Endothelial cell of umbilical vein (primary cell): ENCODE measurements around the gene SKOR2. TPM values are rescaled to one million over a fixed set of nuclear protein-coding genes. Genes with fewer than 3 reads are reported as not detected.

Source experiments
- BruUV-seq: library from RNA; stranded (reverse); fragments of 400-500 nt; replicated peaks from 2 replicates; lab custom pipeline; 2021; lab: Mats Ljungman, UMichigan
- CTCF ChIA-PET: fragments of 300-600, 350-600 bp; sonication (Branson Sonifier 250); formaldehyde crosslinking; loops from one replicate; lab custom pipeline; 2021; ENCODE audit warnings: antibody characterized with exemption, inconsistent platforms; lab: Charles Lee
- POLR2A ChIA-PET: fragments of 300-600, 350-600 bp; sonication (Branson Sonifier 250); formaldehyde crosslinking; loops from one replicate; lab custom pipeline; 2021; ENCODE audit warnings: antibody characterized with exemption, inconsistent platforms; lab: Charles Lee
- DNase-seq: peaks from one replicate; pipeline ENCODE4 v3.0.0-alpha.2; 2011; ENCODE audit warnings: low read depth, low spot score
- FAIRE-seq: peaks from 2 replicates; lab custom pipeline; 2011; peaks lifted over from hg19 to GRCh38; lab: Jason Lieb, UNC
- H2AFZ ChIP-seq: 2 replicates; pipeline ENCODE4 v1.6.0; 2012; ENCODE audit warnings: low read depth, low read length, control low read depth, inconsistent platforms
- H3K27ac ChIP-seq: 2 replicates; pipeline ENCODE4 v1.5.1; 2011; ENCODE audit warnings: low read depth, mild to moderate bottlenecking, control low read depth, low read length, moderate library complexity; ENCODE audit not compliant: insufficient read depth
- H3K27me3 ChIP-seq, 2 experiments: 2 replicates each; pipeline versions ENCODE4 v1.6.0 to v1.6.1; 2011; ENCODE audit warnings: low read length in 2 of 2, mixed read lengths in 1 of 2; ENCODE audit not compliant: control insufficient read depth in 2 of 2, insufficient read depth in 2 of 2
- H3K36me3 ChIP-seq, 2 experiments: 2 replicates in 1 of 2; 3 replicates in 1 of 2; pipeline ENCODE4 v1.5.1; 2011; ENCODE audit warnings: low read length in 2 of 2, mild to moderate bottlenecking in 1 of 2, moderate library complexity in 1 of 2; ENCODE audit not compliant: control insufficient read depth in 2 of 2, insufficient read depth in 2 of 2; ENCODE audit errors: extremely low read depth in 1 of 2
- H3K4me1 ChIP-seq: 3 replicates; pipeline ENCODE4 v1.5.1; 2011; ENCODE audit warnings: mild to moderate bottlenecking, low read length; ENCODE audit not compliant: control insufficient read depth, insufficient read depth; ENCODE audit errors: extremely low read depth
- H3K4me2 ChIP-seq: 2 replicates; pipeline ENCODE4 v1.6.1; 2011; ENCODE audit warnings: low read length, control low read depth, mixed read lengths; ENCODE audit not compliant: insufficient read depth
- H3K4me3 ChIP-seq, 3 experiments: fragments of 200-600 bp in 1 of 3; sonication (generic), shearing (Covaris generic) in 1 of 3; replicated peaks in 1 of 3; 2 replicates each; pipeline ENCODE4 v1.5.1; 2011 to 2016; ENCODE audit warnings: control low read depth in 3 of 3, low read length in 3 of 3, mild to moderate bottlenecking in 2 of 3, inconsistent platforms in 1 of 3, low read depth in 1 of 3, moderate library complexity in 1 of 3; ENCODE audit not compliant: insufficient read depth in 1 of 3
- H3K79me2 ChIP-seq: 2 replicates; pipeline ENCODE4 v1.6.0; 2012; ENCODE audit warnings: low read length, inconsistent platforms; ENCODE audit not compliant: control insufficient read depth, insufficient read depth
- H3K9ac ChIP-seq: replicated peaks from 2 replicates; pipeline ENCODE3; 2011; ENCODE audit warnings: low read length, control low read depth; ENCODE audit not compliant: insufficient read depth; ENCODE audit errors: extremely low read depth
- H3K9me1 ChIP-seq: replicated peaks from 3 replicates; pipeline ENCODE4 v1.6.0; 2011; ENCODE audit warnings: mild to moderate bottlenecking, low read length; ENCODE audit not compliant: control insufficient read depth, insufficient read depth; ENCODE audit errors: extremely low read depth
- H3K9me3 ChIP-seq: replicated peaks from 2 replicates; pipeline ENCODE4 v1.5.1; 2012; ENCODE audit warnings: low read length, inconsistent platforms; ENCODE audit not compliant: control insufficient read depth, insufficient read depth
- H4K20me1 ChIP-seq: replicated peaks from 2 replicates; pipeline ENCODE3; 2011; ENCODE audit warnings: mild to moderate bottlenecking, low read length; ENCODE audit not compliant: control insufficient read depth, insufficient read depth; ENCODE audit errors: extremely low read depth
- EZH2 ChIP-seq: IDR thresholded peaks from 2 replicates; pipeline ENCODE4 v1.6.1; 2012; ENCODE audit warnings: borderline replicate concordance, low read depth, mild to moderate bottlenecking, moderate library complexity, low read length, inconsistent platforms; ENCODE audit not compliant: severe bottlenecking
- FOS ChIP-seq: IDR thresholded peaks from 2 replicates; pipeline ENCODE4 v1.6.1; 2011; ENCODE audit warnings: mild to moderate bottlenecking, low read length, moderate library complexity, borderline replicate concordance; ENCODE audit not compliant: insufficient read depth
- GATA2 ChIP-seq: IDR thresholded peaks from 2 replicates; pipeline ENCODE4 v1.7.0; 2011; ENCODE audit warnings: low read depth, mild to moderate bottlenecking, moderate library complexity, mixed read lengths, low read length; ENCODE audit not compliant: insufficient read length, insufficient read depth
- JUN ChIP-seq: IDR thresholded peaks from 2 replicates; pipeline ENCODE4 v1.6.1; 2011; ENCODE audit warnings: borderline replicate concordance, low read depth; ENCODE audit not compliant: insufficient read length, insufficient read depth
- MYC ChIP-seq: IDR thresholded peaks from one replicate; pipeline ENCODE4 v1.6.1; 2011; ENCODE audit warnings: mild to moderate bottlenecking, low read depth, low read length
- POLR2A ChIP-seq: IDR thresholded peaks from 2 replicates; pipeline ENCODE4 v1.6.1; 2012; ENCODE audit warnings: low read depth, mild to moderate bottlenecking, control low read depth, low read length
- POLR2AphosphoS5 ChIP-seq: IDR thresholded peaks from 2 replicates; pipeline ENCODE4 v1.6.1; 2012; ENCODE audit warnings: low read depth, mild to moderate bottlenecking, control low read depth, low read length, moderate library complexity; ENCODE audit not compliant: insufficient read depth
- dilution Hi-C: fragments of 300-500 bp; cut with MboI; formaldehyde crosslinking; loops from one replicate; pipeline ENCODE4 v1.15.0; 2019; ENCODE audit warnings: low sequenced_read_pairs; ENCODE audit not compliant: extremely low pct_ligation_motif_present
- intact Hi-C: fragments of 100-400 bp; cut with micrococcal nuclease; formaldehyde crosslinking; loops from one replicate; pipeline ENCODE4 v1.10.0; 2022
- polyA plus RNA-seq, 4 experiments: library from polyadenylated mRNA; depleted of rRNA in 3 of 4; stranded (reverse) in 3 of 4; unstranded in 1 of 4; fragments of >200 nt; gene quantifications; 2 replicates each; pipeline versions ENCODE4 v1.2.1 to v1.2.3, GENCODE V29; 2011 to 2012; ENCODE audit warnings: missing spikeins in 1 of 4
- total RNA-seq: library from RNA; stranded (reverse); gene quantifications from 2 replicates; pipeline ENCODE4 v1.2.3, GENCODE V29; 2021
- TF ChIP-seq, protein P1 (sequence below), 2 donors: IDR thresholded peaks; 1 replicate in 1 of 2; 2 replicates in 1 of 2; pipeline ENCODE4 v1.5.1; 2011; ENCODE audit warnings: low read length in 2 of 2, mild to moderate bottlenecking in 2 of 2, moderate library complexity in 2 of 2, control low read depth in 1 of 2, inconsistent platforms in 1 of 2, low read depth in 1 of 2; ENCODE audit not compliant: insufficient read depth in 1 of 2; ENCODE audit errors: extremely low read depth in 1 of 2
- TF ChIP-seq, protein P2 (sequence below): IDR thresholded peaks from 2 replicates; pipeline ENCODE4 v1.6.1; 2011; ENCODE audit not compliant: insufficient read depth, insufficient read length

The SKOR2 gene
- total and polyA plus RNA-seq, 2 donors (not counting 3 experiments of a cell fraction or from before 2014, with no cell fraction given) = not detected

GRCh38 chr18:47244086-47244485 is 7.4 kb downstream of the SKOR2 start:
- H3K9me3 ChIP-seq = no peaks in the 10 kb centered on the region
- FAIRE-seq (no peak), DNase-seq (no peak)
- H3K9me1 ChIP-seq = no peaks in the 10 kb centered on the region
- no TSS peak for BruUV-seq
- H3K4me3 ChIP-seq = no peak overlapping the region
- ChIA-PET CTCF (no interaction called here), POLR2A (no interaction called here)
- no peaks in the 10 kb centered on the region for H3K36me3 ChIP-seq
- H4K20me1 ChIP-seq = no peaks in the 10 kb centered on the region
- dilution Hi-C loops = no loop called here
- H3K27ac ChIP-seq = no peak overlapping the region
- no peak overlapping the region for H2AFZ ChIP-seq
- no peaks in the 10 kb centered on the region for H3K79me2 ChIP-seq
- H3K4me2 ChIP-seq = no peak overlapping the region
- no peak overlapping the region for H3K9ac ChIP-seq
- H3K4me1 ChIP-seq = no peaks in the 10 kb centered on the region
- peaks cover 29 to 71% of the 10 kb centered on the region in 2 experiments for H3K27me3 ChIP-seq
- TF ChIP-seq MYC = no peak
- TF ChIP-seq POLR2AphosphoS5 = no peak
- TF ChIP-seq EZH2 = no peak
- no peak for TF ChIP-seq FOS
- TF ChIP-seq, protein P1, sequence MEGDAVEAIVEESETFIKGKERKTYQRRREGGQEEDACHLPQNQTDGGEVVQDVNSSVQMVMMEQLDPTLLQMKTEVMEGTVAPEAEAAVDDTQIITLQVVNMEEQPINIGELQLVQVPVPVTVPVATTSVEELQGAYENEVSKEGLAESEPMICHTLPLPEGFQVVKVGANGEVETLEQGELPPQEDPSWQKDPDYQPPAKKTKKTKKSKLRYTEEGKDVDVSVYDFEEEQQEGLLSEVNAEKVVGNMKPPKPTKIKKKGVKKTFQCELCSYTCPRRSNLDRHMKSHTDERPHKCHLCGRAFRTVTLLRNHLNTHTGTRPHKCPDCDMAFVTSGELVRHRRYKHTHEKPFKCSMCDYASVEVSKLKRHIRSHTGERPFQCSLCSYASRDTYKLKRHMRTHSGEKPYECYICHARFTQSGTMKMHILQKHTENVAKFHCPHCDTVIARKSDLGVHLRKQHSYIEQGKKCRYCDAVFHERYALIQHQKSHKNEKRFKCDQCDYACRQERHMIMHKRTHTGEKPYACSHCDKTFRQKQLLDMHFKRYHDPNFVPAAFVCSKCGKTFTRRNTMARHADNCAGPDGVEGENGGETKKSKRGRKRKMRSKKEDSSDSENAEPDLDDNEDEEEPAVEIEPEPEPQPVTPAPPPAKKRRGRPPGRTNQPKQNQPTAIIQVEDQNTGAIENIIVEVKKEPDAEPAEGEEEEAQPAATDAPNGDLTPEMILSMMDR (IDR thresholded peaks at IDR 0.05; ENCODE audit: extremely low read depth in 1 of 2, insufficient read depth in 1 of 2, low read depth in 1 of 2, low read length in 2 of 2) = no peak
- no peak for TF ChIP-seq POLR2A
- TF ChIP-seq, protein P2, sequence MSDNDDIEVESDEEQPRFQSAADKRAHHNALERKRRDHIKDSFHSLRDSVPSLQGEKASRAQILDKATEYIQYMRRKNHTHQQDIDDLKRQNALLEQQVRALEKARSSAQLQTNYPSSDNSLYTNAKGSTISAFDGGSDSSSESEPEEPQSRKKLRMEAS = no peak
- no peak for TF ChIP-seq JUN
- TF ChIP-seq GATA2 = no peak
- intact Hi-C loops = loop anchor here (10.0 kb wide), 1 partner anchor 501 kb away; no protein-coding TSS in a partner anchor
